Duodenal mucosa (tissue), 2 donors: ENCODE results near the gene CTU2.

ENCODE experiments used
- H3K27ac ChIP-seq: one replicate; pipeline ENCODE4 v1.7.0; 2013; ENCODE audit warnings: low read depth, low read length
- H3K27me3 ChIP-seq, 2 donors: one replicate each; pipeline ENCODE4 v1.7.0; 2013; ENCODE audit warnings: low read length in 2 of 2, control low read depth in 1 of 2; ENCODE audit not compliant: insufficient read depth in 2 of 2, control insufficient read depth in 1 of 2
- H3K36me3 ChIP-seq, 2 donors: one replicate each; pipeline ENCODE4 v1.7.0; 2013; ENCODE audit warnings: low read length in 2 of 2, control low read depth in 1 of 2; ENCODE audit not compliant: insufficient read depth in 2 of 2, control insufficient read depth in 1 of 2
- H3K4me1 ChIP-seq, 2 donors: one replicate each; pipeline ENCODE4 v1.7.0; 2013; ENCODE audit warnings: low read length in 2 of 2, control low read depth in 1 of 2; ENCODE audit not compliant: insufficient read depth in 2 of 2, control insufficient read depth in 1 of 2
- H3K4me3 ChIP-seq, 2 donors: one replicate each; pipeline ENCODE4 v1.7.0; 2013; ENCODE audit warnings: low read length in 2 of 2, low read depth in 1 of 2
- H3K9ac ChIP-seq, 2 donors: one replicate each; pipeline ENCODE4 v1.7.0; 2013; ENCODE audit warnings: low read length in 2 of 2, low read depth in 1 of 2
- H3K9me3 ChIP-seq, 2 donors: one replicate each; pipeline ENCODE4 v1.7.0; 2013; ENCODE audit warnings: low read length in 2 of 2, control low read depth in 1 of 2; ENCODE audit not compliant: control insufficient read depth in 1 of 2

The CTU2 gene

GRCh38 chr16:88690341-88691128 lies 15.8 kb upstream of the CTU2 start:
- no peak overlapping the region for H3K4me3 ChIP-seq
- H3K9me3 ChIP-seq: no peaks in the 10 kb centered on the region
- no peak overlapping the region for H3K27ac ChIP-seq
- peaks cover 26 to 43% of the 10 kb centered on the region in 2 donors for H3K4me1 ChIP-seq
- peaks cover 0 to 2% of the 10 kb centered on the region in 2 donors for H3K27me3 ChIP-seq
- no peak overlapping the region for H3K9ac ChIP-seq
- no peaks in the 10 kb centered on the region for H3K36me3 ChIP-seq

- peaks cover 0 to 7% of the 10 kb centered on the region in 2 donors for H3K36me3 ChIP-seq
These were observed 15.0 kb upstream of the CTU2 start for GRCh38 chr16:88691129-88691813.

GRCh38 chr16:88691924-88692560 lies 14.3 kb upstream of the CTU2 start:
- peaks cover 0 to 11% of the 10 kb centered on the region in 2 donors for H3K36me3 ChIP-seq
- H3K4me3 ChIP-seq: peak overlapping the region in 1 of 2 donors; percentile 21
- H3K9me3 ChIP-seq: no peaks in the 10 kb centered on the region
- H3K27ac ChIP-seq: no peak overlapping the region
- no peaks in the 10 kb centered on the region for H3K27me3 ChIP-seq
- peaks cover 19 to 31% of the 10 kb centered on the region in 2 donors for H3K4me1 ChIP-seq
- no peak overlapping the region for H3K9ac ChIP-seq

More at GRCh38 chr16:88691129-88691813, 15.0 kb upstream of the CTU2 start:
- H3K27me3 ChIP-seq: no peaks in the 10 kb centered on the region
- no peak overlapping the region for H3K27ac ChIP-seq
- H3K9ac ChIP-seq: no peak overlapping the region
- H3K9me3 ChIP-seq: no peaks in the 10 kb centered on the region
- no peak overlapping the region for H3K4me3 ChIP-seq
- peaks cover 24 to 36% of the 10 kb centered on the region in 2 donors for H3K4me1 ChIP-seq

- H3K9ac ChIP-seq: no peak overlapping the region
- no peaks in the 10 kb centered on the region for H3K27me3 ChIP-seq
- H3K36me3 ChIP-seq: peaks cover 0 to 18% of the 10 kb centered on the region in 2 donors
- no peak overlapping the region for H3K4me3 ChIP-seq
- H3K27ac ChIP-seq: no peak overlapping the region
- peaks cover 12 to 23% of the 10 kb centered on the region in 2 donors for H3K4me1 ChIP-seq
- H3K9me3 ChIP-seq: no peaks in the 10 kb centered on the region
These were observed 13.4 kb upstream of the CTU2 start for GRCh38 chr16:88692861-88693260.

GRCh38 chr16:88693420-88694177 lies 12.7 kb upstream of the CTU2 start:
- H3K9ac ChIP-seq: no peak overlapping the region
- no peak overlapping the region for H3K27ac ChIP-seq
- no peaks in the 10 kb centered on the region for H3K27me3 ChIP-seq
- H3K36me3 ChIP-seq: peaks cover 0 to 23% of the 10 kb centered on the region in 2 donors
- H3K4me3 ChIP-seq: no peak overlapping the region
- H3K9me3 ChIP-seq: no peaks in the 10 kb centered on the region
- peaks cover 10 to 17% of the 10 kb centered on the region in 2 donors for H3K4me1 ChIP-seq

GRCh38 chr16:88694221-88695087 lies 11.8 kb upstream of the CTU2 start:
- Histone ChIP-seq H3K9ac (no peak overlapping the region), H3K4me1 (peaks cover 10 to 19% of the 10 kb centered on the region in 2 donors), H3K27ac (no peak overlapping the region), H3K4me3 (no peak overlapping the region), H3K36me3 (peaks cover 2 to 28% of the 10 kb centered on the region in 2 donors), H3K27me3 (no peaks in the 10 kb centered on the region), H3K9me3 (no peaks in the 10 kb centered on the region)

GRCh38 chr16:88695218-88695617 lies 11.1 kb upstream of the CTU2 start:
- Histone ChIP-seq H3K9ac (no peak overlapping the region), H3K36me3 (peaks cover 5 to 28% of the 10 kb centered on the region in 2 donors)

GRCh38 chr16:88695753-88696152 lies 10.6 kb upstream of the CTU2 start:
- Histone ChIP-seq H3K27ac (no peak overlapping the region), H3K36me3 (peaks cover 5 to 28% of the 10 kb centered on the region in 2 donors), H3K4me3 (no peak overlapping the region), H3K4me1 (peaks cover 10 to 28% of the 10 kb centered on the region in 2 donors), H3K9ac (no peak overlapping the region), H3K9me3 (no peaks in the 10 kb centered on the region), H3K27me3 (no peaks in the 10 kb centered on the region)

More at GRCh38 chr16:88695218-88695617, 11.1 kb upstream of the CTU2 start:
- Histone ChIP-seq H3K4me1 (peaks cover 10 to 27% of the 10 kb centered on the region in 2 donors), H3K27me3 (no peaks in the 10 kb centered on the region), H3K27ac (no peak overlapping the region), H3K4me3 (no peak overlapping the region), H3K9me3 (no peaks in the 10 kb centered on the region)

- no peak overlapping the region for H3K4me3 ChIP-seq
- H3K27ac ChIP-seq: no peak overlapping the region
- peaks cover 9 to 27% of the 10 kb centered on the region in 2 donors for H3K4me1 ChIP-seq
- no peaks in the 10 kb centered on the region for H3K27me3 ChIP-seq
- no peaks in the 10 kb centered on the region for H3K9me3 ChIP-seq
- H3K9ac ChIP-seq: no peak overlapping the region
- H3K36me3 ChIP-seq: peaks cover 5 to 28% of the 10 kb centered on the region in 2 donors
These were observed 9.9 kb upstream of the CTU2 start for GRCh38 chr16:88696441-88696840.
